Measurements from ENCODE around the gene IQCK.

Gene IQCK

GRCh38 chr16:19841184-19841583 lies 123.1 kb downstream of the IQCK start:
- DNase-seq, result no peak

- DNase-seq, result no peak
These were observed 124.5 kb downstream of the IQCK start for GRCh38 chr16:19842426-19843157.

GRCh38 chr16:19843371-19843770 lies 125.3 kb downstream of the IQCK start:
- no peak for DNase-seq

DNA sequence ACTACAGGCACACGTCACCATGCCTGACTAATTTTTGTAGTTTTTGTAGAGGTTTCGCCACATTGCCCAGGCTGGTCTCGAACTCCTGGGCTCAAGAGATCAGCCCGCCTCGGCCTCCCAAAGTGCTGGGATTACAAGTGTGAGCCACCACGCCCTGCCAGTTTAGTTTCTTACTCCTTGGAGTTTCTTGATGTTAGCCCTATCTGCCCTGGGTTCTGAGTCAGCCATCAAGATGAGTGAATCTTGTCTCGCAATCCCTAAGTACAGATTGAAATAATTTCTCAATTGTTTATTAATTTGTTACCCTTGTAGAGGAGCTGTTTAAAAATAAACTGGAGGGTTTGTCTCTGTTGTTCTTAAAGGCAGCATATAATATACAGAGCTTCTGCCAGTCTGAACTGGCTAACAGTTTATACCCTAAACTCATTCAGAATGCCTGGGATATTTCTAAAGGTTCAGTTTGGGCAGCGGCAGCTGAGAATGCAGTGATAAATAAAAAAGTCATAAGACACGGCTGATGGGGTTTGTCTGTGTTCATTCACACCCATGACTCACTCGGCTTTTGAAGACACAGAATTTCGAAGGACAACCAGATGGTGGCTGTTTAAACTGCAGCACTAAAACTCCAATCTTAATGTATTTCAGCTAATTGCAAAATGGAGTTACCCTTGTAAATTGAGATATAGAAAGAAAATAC lies 127.0 kb downstream of the IQCK start:
- no peak for DNase-seq

DNA sequence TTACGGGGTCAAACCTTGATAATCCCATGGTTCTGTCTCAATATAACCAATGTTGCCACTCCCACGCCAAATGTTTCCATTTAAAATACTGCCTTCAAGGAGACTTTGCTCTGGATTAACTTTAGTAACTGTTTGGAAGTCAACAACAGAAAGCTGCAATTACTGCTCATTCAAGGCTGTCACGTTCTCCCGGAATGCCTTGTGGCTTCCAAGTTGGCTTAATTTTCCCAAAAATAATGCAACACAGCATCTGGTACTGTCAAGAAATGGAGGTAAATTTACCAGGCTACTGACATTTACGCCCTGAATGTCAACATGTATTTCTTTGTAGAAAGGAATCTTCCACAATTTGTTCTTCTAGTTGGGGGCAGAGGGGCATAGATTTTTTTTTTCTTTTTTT lies 128.4 kb downstream of the IQCK start:
- no peak for DNase-seq

- no peak for DNase-seq
These were observed 130.7 kb downstream of the IQCK start for GRCh38 chr16:19848756-19849155.

GRCh38 chr16:19850131-19850817 lies 132.2 kb downstream of the IQCK start:
- no peak for DNase-seq

GRCh38 chr16:19851476-19851875 lies 133.4 kb downstream of the IQCK start:
- no peak for DNase-seq

DNA sequence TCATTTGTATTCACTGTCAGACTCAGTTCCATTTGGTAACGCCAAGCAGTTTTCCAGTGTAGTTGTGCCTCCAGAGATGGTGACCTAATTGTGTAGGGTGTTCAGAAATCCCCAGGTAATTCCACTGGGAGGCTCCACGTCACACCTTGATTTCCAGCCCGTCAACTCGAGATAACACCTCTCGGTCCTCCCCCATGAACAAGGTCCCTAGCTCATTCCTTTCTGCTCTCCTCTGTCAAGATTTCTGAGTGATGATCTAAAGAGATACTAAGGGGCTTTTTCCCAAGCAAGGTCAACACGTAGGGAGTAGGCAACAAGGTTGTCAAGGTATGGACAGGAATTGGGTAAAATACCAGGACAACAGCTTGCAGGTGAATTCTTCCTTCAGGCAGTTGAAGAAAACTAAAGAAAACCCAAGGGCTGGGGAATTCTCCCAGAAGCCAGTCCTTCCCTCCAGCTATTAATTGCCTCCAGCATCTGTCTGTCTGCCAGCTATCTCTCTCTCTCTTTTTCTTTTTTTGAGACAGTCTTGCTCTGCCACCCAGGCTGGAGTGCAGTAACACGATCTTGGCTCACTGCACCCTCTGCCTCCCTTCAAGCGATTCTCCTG lies 135.2 kb downstream of the IQCK start:
- no peak for DNase-seq

- no peak for DNase-seq
These were observed 135.9 kb downstream of the IQCK start for GRCh38 chr16:19853742-19854542.

- DNase-seq, result no peak
These were observed 136.4 kb downstream of the IQCK start for GRCh38 chr16:19854543-19854876.

DNA sequence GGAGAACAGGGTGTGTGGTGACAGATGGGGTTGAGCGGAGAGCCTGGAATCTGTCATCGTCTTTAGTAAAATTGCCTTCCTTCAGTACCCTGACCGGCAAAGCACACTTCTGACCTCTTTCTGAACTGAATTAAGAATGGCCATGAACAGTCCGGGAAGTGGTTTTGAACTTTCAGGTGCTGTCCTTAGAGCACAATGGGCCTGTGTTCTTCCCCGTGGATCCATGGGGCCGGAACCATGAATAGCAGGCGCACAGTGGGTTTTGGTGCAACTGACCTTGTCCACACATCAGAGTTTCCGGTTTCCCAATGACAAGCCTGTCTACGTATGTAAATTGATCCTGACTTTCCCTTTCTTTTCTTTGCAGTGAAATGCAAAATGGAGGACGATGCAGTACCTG lies 138.0 kb downstream of the IQCK start:
- no peak for DNase-seq

DNA sequence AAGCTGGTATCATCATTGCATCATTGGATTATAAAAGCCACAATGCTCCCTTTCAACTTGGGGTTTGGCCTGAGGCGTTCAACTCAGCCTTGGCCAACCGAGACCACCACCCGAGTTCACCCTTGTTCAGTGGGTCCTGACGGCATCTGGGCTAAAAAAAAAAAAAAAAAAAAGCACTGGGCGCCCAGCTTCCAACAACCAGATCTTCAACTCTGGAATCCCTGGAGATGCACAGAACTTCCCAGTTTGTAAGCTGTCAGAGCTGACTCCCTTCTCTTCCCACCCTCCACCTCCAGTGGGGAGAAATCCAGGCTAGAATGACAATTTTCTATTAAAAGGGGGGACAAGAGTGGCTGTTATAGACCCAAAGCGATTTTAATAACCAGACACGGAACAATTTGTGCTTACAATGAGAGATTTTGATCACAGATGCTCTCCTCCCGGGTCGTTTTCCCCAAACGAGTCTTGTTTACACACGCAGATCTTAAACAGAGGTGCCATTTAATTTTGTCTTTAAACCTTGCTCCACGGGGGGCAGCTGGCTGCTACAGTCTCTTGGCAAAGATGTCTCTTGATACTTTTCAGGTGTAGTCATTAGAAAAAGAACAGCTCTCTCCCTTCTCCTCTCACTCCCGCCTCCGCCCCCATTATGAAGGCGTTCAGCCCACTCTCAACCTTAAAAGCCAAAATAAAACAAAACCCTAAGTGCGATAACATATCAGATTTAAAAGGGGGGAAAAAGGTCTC lies 139.7 kb downstream of the IQCK start:
- DNase-seq, result no peak

- no peak for DNase-seq
These were observed 140.4 kb downstream of the IQCK start for GRCh38 chr16:19858340-19859018.

- no peak for DNase-seq
These were observed 141.1 kb downstream of the IQCK start for GRCh38 chr16:19859166-19859565.

- DNase-seq, result no peak
These were observed 141.5 kb downstream of the IQCK start for GRCh38 chr16:19859603-19860002.

DNA sequence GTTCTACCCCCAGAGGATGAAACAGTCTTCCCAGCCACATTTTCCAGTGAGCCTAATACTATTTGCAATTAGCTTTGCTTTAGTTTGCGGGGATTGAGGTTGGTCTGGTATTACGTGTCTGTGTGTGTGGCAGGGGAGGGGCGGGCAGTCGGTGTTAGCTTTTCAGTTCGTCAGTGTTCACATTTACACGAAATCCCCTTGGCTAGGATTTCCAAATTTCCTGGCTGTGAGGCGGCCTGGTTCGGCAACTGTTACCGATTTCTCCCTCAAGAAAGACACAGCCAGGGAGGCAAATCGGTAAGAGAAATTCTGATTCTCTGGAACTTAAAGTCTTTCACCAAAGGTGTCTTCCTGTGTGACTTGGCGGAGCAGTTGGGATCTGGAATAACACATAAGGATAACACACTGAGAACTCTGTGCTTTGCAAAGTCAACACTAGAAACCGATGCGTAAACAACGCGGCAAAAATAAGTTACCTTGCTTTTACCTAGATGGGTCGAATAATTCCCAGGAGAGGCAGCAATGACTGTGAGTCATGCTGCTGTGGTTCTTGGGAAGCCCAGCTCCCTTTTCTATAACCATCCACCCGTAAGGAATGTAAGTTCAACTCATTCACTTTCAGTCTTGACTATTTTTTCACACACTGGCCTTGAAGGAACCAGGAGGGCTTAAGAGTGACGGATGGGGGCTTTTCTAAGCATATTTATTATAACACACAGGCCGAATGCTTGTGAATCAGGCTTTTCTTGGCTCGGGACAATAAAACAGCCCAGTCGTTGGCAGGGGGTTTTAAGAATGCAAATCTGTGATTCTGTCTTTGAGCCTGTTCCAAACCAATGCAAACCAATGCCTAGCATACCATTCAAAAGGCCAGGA lies 142.3 kb downstream of the IQCK start:
- DNase-seq, result no peak

DNA sequence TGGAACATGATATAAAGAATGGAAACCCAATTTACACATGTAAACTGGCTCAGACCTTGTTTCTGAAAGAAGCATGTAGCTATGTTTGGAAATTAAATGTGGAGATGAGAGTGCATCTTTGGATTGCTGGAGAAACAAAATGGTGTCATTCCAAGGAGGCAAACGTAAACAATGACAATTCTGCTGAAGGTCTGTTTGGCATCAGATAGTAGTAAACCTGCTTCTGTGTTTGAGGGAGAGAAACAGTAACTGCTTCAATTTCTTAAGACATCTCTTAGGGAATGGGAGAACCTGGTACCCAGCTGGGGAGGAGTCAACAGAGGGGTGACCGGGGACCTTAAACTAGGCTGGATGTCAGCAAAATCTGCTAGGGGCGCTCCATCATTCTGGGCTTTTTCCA lies 143.1 kb downstream of the IQCK start:
- DNase-seq, result no peak

DNA sequence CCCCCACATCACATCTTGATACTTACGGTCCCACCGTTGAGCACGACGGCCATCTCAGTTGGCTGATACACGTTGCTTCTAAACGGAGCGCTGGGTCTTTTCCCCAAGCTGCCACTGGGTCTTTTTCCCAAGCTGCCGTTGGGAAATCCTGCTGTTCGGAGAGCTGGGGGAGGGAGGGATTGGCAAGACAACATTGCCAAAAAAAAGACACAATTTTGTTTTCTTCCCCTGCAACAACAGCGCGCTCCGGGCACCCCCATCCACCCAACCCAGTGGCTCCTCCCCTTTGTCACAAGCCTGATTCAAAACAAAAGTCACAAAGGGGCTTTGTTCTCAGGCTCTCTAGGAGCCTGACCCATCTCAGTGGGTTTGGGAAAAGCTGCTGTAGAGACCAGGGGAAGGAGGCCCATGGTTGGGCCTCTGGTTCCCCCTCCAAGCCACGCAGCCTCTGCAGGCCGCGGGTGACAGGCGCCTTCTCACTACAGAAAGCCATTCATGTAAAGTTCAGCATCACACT lies 143.8 kb downstream of the IQCK start:
- no peak for DNase-seq

GRCh38 chr16:19863990-19864389 lies 145.9 kb downstream of the IQCK start:
- no peak for DNase-seq

Data from NCI-H2029 (cell line).